K562 (cell line): ENCODE data around the gene PBRM1.

Source experiments
- CTCF ChIP-seq, 3 experiments: IDR thresholded peaks in 2 of 3; conservative IDR thresholded peaks in 1 of 3; 2 replicates each; pipeline ENCODE4 v1.5.1; 2011 to 2012; ENCODE audit warnings: low read length in 3 of 3, mild to moderate bottlenecking in 3 of 3, control low read depth in 2 of 3, improper control_type of control experiment in 1 of 3, inconsistent platforms in 1 of 3, low read depth in 1 of 3, mixed read lengths in 1 of 3, moderate library complexity in 1 of 3; ENCODE audit not compliant: insufficient read depth in 2 of 3
- EP300 ChIP-seq: IDR thresholded peaks from 2 replicates; pipeline ENCODE4 v1.6.1; 2012; ENCODE audit warnings: low read length, improper control_type of control experiment
- KAT2B ChIP-seq: IDR thresholded peaks from one replicate; pipeline ENCODE4 v1.6.1; 2012; ENCODE audit warnings: low read depth, mild to moderate bottlenecking, control low read depth, inconsistent platforms, low read length, moderate library complexity
- MAZ ChIP-seq, 2 experiments: fragments of 450-650 bp in 1 of 2; sonication (generic) in 1 of 2; formaldehyde crosslinking; IDR thresholded peaks in 1 of 2; conservative IDR thresholded peaks in 1 of 2; 2 replicates each; pipeline versions ENCODE4 v1.4.0 to v1.5.0; 2020; ENCODE audit warnings: mild to moderate bottlenecking in 1 of 2, missing genetic modification reagents in 1 of 2
- NR2C2 ChIP-seq, 2 experiments: fragments of 200-800 bp in 1 of 2; sonication (Bioruptor generic) in 1 of 2; sonication (generic) in 1 of 2; formaldehyde crosslinking in 1 of 2; IDR thresholded peaks; 2 replicates each; pipeline versions ENCODE4 v1.6.1 to v1.8.0; 2016 to 2022; ENCODE audit warnings: mild to moderate bottlenecking in 1 of 2, missing compliant biosample characterization in 1 of 2, missing genetic modification characterization in 1 of 2, missing genetic modification reagents in 1 of 2
- PHB ChIP-seq: fragments of 250-450 bp; sonication (Bioruptor Pico); IDR thresholded peaks from 2 replicates; pipeline ENCODE4 v1.5.0; 2021
- PHF21A ChIP-seq: fragments of 450-650 bp; IDR thresholded peaks from 2 replicates; pipeline ENCODE4 v1.6.1; 2017; ENCODE audit warnings: low read depth, borderline replicate concordance
- POLR3A ChIP-seq: IDR thresholded peaks from 2 replicates; pipeline ENCODE4 v1.6.1; 2011; ENCODE audit warnings: borderline replicate concordance, mild to moderate bottlenecking, moderate library complexity; ENCODE audit not compliant: insufficient read length, insufficient read depth; ENCODE audit errors: extremely low read depth
- SRSF1 ChIP-seq: fragments of 200-400 bp; formaldehyde crosslinking; IDR thresholded peaks from 2 replicates; pipeline ENCODE4 v1.6.1; 2017; ENCODE audit warnings: mild to moderate bottlenecking, low read depth, low read length, moderate library complexity
- ZNF3 ChIP-seq: fragments of 250-450 bp; sonication (Bioruptor Pico); IDR thresholded peaks from 2 replicates; pipeline ENCODE4 v1.5.0; 2021; ENCODE audit warnings: mild to moderate bottlenecking, moderate library complexity
- ZNF398 ChIP-seq: fragments of 250-450 bp; sonication (Bioruptor Pico); IDR thresholded peaks from 2 replicates; pipeline ENCODE4 v1.8.0; 2021; ENCODE audit warnings: moderate library complexity, mild to moderate bottlenecking, inconsistent platforms
- ZSCAN29 ChIP-seq: fragments of 450-650 bp; IDR thresholded peaks from 2 replicates; pipeline ENCODE4 v1.6.1; 2017

GRCh38 chr3:52525680-52526561 lies 159.8 kb downstream of the PBRM1 start:
- TF ChIP-seq CTCF (IDR thresholded peaks at IDR 0.05 in 2 of 3, conservative IDR thresholded peaks at IDR 0.05 in 1 of 3; ENCODE audit: insufficient read depth in 2 of 3, low read depth in 1 of 3, low read length in 3 of 3) (no peak), ZNF3 (CRISPR knock-in tag) (no peak), NR2C2 (CRISPR knock-in tag; IDR thresholded peaks at IDR 0.05) (no peak), NR2C2 (tag; IDR thresholded peaks at IDR 0.05) (no peak), EP300 (no peak), KAT2B (no peak), SRSF1 (no peak), MAZ (CRISPR knock-in tag; conservative IDR thresholded peaks at IDR 0.05 in 1 of 2, IDR thresholded peaks at IDR 0.05 in 1 of 2) (no peak), PHF21A (no peak), POLR3A (no peak), ZNF398 (CRISPR knock-in tag) (no peak), PHB (CRISPR knock-in tag) (no peak), ZSCAN29 (no peak)
